ENCODE data around the gene SIPA1L3. TPM values are rescaled to one million over a fixed set of nuclear protein-coding genes. Genes with fewer than 3 reads are reported as not detected.

SIPA1L3 gene
- polyA plus RNA-seq, 1 donor from 2014 or later = 2.8 TPM

GRCh38 chr19:38195237-38195636 lies 288.2 kb downstream of the SIPA1L3 start:
- no peak for TF ChIP-seq EP300 (conservative IDR thresholded peaks at IDR 0.05; ENCODE audit: poor library complexity, severe bottlenecking)
- TF ChIP-seq TAF1 (IDR thresholded peaks at IDR 0.05; ENCODE audit: low read depth) = no peak
- Histone ChIP-seq H3K4me3 (ENCODE audit: low read length) (no peak overlapping the region), H3K27ac (ENCODE audit: low read length) (no peak overlapping the region), H2AFZ (ENCODE audit: low read depth, low read length) (no peak overlapping the region), H3K27me3 (ENCODE audit: insufficient read depth, low read depth, low read length) (no peaks in the 10 kb centered on the region), H3K4me2 (ENCODE audit: low read length) (no peak overlapping the region), H3K9me3 (ENCODE audit: low read length) (no peaks in the 10 kb centered on the region), H3K9me2 (ENCODE audit: insufficient read depth, low read length) (no peaks in the 10 kb centered on the region), H4K20me1 (ENCODE audit: insufficient read depth) (no peaks in the 10 kb centered on the region), H3K79me2 (replicated peaks; ENCODE audit: insufficient read depth, low read length) (no peaks in the 10 kb centered on the region), H3K36me3 (ENCODE audit: insufficient read depth, low read length) (no peaks in the 10 kb centered on the region), H3K9ac (ENCODE audit: low read length) (no peak overlapping the region), H3F3A (ENCODE audit: insufficient read depth, low read length, poor library complexity, severe bottlenecking) (no peaks in the 10 kb centered on the region)

GRCh38 chr19:38196245-38196837 lies 289.3 kb downstream of the SIPA1L3 start:
- no peaks in the 10 kb centered on the region for H3F3A ChIP-seq (ENCODE audit: insufficient read depth, low read length, poor library complexity, severe bottlenecking)
- H3K27ac ChIP-seq (ENCODE audit: low read length) = no peak overlapping the region
- H3K36me3 ChIP-seq (ENCODE audit: insufficient read depth, low read length) = no peaks in the 10 kb centered on the region
- H3K79me2 ChIP-seq (replicated peaks; ENCODE audit: insufficient read depth, low read length) = no peaks in the 10 kb centered on the region
- H3K9ac ChIP-seq (ENCODE audit: low read length) = no peak overlapping the region
- TF ChIP-seq SMC3 (conservative IDR thresholded peaks at IDR 0.05; ENCODE audit: poor library complexity) (no peak), POLR2AphosphoS5 (IDR thresholded peaks at IDR 0.05) (no peak), TAF1 (IDR thresholded peaks at IDR 0.05; ENCODE audit: low read depth) (no peak), RAD21 (conservative IDR thresholded peaks at IDR 0.05) (no peak), MXI1 (conservative IDR thresholded peaks at IDR 0.05; ENCODE audit: poor library complexity, severe bottlenecking) (no peak), EZH2 (IDR thresholded peaks at IDR 0.05; ENCODE audit: borderline replicate concordance, insufficient read depth, low read length, poor library complexity, severe bottlenecking) (no peak), REST (IDR thresholded peaks at IDR 0.05; ENCODE audit: borderline replicate concordance) (no peak), EP300 (conservative IDR thresholded peaks at IDR 0.05; ENCODE audit: poor library complexity, severe bottlenecking) (no peak)
- TF ChIP-seq, protein P1, sequence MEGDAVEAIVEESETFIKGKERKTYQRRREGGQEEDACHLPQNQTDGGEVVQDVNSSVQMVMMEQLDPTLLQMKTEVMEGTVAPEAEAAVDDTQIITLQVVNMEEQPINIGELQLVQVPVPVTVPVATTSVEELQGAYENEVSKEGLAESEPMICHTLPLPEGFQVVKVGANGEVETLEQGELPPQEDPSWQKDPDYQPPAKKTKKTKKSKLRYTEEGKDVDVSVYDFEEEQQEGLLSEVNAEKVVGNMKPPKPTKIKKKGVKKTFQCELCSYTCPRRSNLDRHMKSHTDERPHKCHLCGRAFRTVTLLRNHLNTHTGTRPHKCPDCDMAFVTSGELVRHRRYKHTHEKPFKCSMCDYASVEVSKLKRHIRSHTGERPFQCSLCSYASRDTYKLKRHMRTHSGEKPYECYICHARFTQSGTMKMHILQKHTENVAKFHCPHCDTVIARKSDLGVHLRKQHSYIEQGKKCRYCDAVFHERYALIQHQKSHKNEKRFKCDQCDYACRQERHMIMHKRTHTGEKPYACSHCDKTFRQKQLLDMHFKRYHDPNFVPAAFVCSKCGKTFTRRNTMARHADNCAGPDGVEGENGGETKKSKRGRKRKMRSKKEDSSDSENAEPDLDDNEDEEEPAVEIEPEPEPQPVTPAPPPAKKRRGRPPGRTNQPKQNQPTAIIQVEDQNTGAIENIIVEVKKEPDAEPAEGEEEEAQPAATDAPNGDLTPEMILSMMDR (IDR thresholded peaks at IDR 0.05; ENCODE audit: poor library complexity, severe bottlenecking) = no peak
- no peaks in the 10 kb centered on the region for H3K9me3 ChIP-seq (ENCODE audit: low read length)
- H2AFZ ChIP-seq (ENCODE audit: low read depth, low read length) = no peak overlapping the region
- H3K9me2 ChIP-seq (ENCODE audit: insufficient read depth, low read length) = no peaks in the 10 kb centered on the region
- H4K20me1 ChIP-seq (ENCODE audit: insufficient read depth) = no peaks in the 10 kb centered on the region
- H3K4me3 ChIP-seq (ENCODE audit: low read length) = no peak overlapping the region
- H3K27me3 ChIP-seq (ENCODE audit: insufficient read depth, low read depth, low read length) = no peaks in the 10 kb centered on the region
- H3K4me2 ChIP-seq (ENCODE audit: low read length) = no peak overlapping the region

Measured in neural cell (in vitro differentiated cells).